OCI-M2 (cell line): ENCODE results near the gene KIAA1549.
"Not testable (repeated sequence)": the region's sequence is repeated elsewhere in the genome, so short reads cannot be mapped to it uniquely, and the experiment has no call there.

ENCODE experiments used
- DNase-seq: peaks from one replicate; lab custom pipeline; 2025; ENCODE audit not compliant: unreplicated experiment; lab: John Stamatoyannopoulos, UW

KIAA1549 gene

DNA sequence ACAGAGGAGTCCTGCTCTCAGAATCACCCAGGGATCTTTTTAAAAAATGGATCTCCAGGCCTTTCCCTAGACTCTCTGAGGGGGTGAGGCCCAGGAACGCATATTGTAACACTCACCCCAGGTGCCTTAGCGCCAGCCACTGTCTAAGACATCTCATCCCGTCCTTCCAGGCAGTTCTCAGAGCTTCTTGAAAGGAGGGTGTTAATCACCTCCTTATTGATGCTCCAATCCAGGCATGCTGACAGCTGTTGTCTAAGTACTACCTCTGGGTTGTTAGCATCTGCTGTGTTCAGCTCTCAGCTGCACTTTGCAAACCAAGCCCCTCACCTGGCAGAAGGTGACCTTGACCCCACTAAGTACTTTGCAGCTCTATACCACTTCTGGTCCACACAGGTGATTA, 36.0 kb downstream of the KIAA1549 start:
- no peak for DNase-seq

GRCh38 chr7:138944592-138944991, 36.6 kb downstream of the KIAA1549 start:
- DNase-seq = no peak

- no peak for DNase-seq
These were observed 38.1 kb downstream of the KIAA1549 start for GRCh38 chr7:138943061-138943460.

DNA sequence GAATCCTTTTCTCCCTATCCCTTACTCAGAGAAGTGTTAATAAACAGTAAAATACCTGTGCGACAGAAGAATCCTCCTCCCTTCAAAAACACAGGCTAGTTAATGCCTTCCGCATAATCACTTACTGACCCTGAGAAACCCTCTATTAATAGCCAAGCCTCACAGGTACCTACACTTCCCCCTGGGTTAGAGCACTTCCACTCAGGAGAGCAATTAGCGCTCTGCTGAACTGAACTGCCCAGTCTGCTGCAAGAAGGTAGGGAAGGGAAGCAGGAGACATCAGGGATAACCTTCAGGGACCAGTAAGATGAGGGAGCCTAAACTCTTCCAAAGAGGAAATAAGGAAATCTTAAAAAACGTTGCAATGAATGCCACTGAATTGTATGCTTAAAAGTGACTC, 39.6 kb downstream of the KIAA1549 start:
- DNase-seq = no peak

DNA sequence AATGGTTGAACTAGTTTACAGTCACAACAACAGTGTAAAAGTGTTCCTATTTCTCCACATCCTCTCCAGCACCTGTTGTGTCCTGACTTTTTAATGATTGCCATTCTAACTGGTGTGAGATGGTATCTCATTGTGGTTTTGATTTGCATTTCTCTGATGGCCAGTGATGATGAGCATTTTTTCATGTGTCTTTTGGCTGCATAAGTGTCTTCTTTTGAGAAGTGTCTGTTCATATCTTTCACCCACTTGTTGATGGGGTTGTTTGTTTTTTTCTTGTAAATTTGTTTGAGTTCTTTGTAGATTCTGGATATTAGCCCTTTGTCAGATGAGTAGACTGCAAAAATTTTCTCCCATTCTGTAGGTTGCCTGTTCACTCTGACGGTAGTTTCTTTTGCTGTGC, 40.6 kb downstream of the KIAA1549 start:
- DNase-seq = not testable (repeated sequence)

DNA sequence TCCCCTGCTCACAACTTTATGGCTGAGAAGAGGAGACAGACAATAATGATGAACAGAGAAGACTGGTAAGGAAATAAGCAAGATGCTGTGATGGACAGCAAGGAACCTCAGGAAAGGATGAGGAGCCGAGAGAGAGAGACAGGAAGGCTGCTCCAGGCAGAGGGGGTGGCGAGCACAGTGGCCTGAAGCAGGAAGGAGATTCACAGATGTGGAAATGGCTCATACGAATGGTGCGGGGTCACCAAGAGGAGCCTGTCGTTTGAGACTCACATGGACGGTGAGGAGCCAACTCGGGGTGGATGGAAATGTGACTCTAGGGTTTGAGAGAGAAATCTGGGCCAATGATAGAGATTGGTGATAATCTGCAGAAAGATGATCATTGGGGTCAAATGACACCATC, 43.7 kb downstream of the KIAA1549 start:
- DNase-seq = no peak

DNA sequence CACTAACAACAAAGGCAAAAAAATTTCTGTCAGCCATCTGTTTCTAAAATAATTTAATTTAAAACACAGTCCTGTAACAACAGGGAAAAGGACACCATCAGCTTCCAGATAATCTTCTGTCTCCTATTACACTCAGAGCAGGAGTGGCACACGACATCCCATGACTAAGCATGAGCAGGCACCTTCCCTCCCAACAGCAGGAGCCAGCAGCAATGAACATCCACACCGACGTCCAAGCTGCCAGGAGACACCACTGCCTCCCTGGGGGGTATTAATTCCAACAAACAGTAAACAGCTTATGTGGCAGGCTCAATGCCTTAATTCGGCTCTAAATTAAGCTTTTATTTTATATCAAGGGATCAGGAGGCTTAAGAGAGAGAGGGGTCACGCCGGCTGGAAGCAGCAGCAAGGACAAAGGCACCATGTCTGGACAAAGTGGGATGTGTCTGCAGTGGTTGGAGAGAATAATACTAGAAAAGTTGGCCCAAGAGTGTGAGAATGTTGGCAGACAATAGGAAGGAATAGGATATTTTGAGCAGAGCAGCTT, 45.7 kb downstream of the KIAA1549 start:
- no peak for DNase-seq

- no peak for DNase-seq
These were observed 46.3 kb downstream of the KIAA1549 start for GRCh38 chr7:138934861-138935260.

DNA sequence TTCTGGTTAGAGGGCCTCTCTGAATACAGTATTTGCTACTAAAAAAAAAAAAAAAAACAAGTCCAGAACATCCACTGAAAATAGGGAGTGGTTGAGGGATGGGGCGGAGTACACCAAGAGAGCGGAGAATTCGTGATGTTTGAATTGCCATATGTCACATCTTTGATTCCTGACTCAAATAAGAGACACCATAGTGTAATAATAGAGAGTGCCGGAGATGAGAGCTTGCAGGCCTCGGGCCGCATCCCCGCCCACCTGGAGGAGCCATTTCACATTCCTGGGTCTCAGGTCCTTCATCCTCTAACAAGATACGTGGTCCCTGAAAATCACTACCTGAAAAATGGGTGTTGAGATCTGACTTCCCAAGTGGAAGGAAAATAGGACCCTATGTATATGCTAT, 46.8 kb downstream of the KIAA1549 start:
- no peak for DNase-seq

- DNase-seq = no peak
These were observed 48.3 kb downstream of the KIAA1549 start for GRCh38 chr7:138932870-138933269.

GRCh38 chr7:138932427-138932826, 48.8 kb downstream of the KIAA1549 start:
- no peak for DNase-seq

GRCh38 chr7:138929969-138930368, 51.2 kb downstream of the KIAA1549 start:
- DNase-seq = no peak

DNA sequence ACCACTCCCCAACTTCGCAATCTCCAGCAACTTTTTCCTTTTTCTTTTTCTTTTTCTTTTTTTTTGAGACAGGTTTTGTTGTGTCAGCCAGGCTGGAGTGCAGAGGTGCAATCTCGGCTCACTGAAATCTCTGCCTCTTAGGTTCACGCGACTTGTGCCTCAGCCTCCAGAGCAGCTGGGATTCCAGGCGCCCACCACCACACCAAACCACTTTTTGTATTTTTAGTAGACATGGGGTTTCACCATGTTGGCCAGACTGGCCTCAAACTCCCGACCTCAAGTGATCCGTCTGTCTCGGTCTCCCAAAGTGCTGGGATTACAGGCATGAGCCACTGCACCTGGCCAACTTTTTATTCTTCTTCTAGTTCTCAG, 55.0 kb downstream of the KIAA1549 start:
- DNase-seq = no peak

DNA sequence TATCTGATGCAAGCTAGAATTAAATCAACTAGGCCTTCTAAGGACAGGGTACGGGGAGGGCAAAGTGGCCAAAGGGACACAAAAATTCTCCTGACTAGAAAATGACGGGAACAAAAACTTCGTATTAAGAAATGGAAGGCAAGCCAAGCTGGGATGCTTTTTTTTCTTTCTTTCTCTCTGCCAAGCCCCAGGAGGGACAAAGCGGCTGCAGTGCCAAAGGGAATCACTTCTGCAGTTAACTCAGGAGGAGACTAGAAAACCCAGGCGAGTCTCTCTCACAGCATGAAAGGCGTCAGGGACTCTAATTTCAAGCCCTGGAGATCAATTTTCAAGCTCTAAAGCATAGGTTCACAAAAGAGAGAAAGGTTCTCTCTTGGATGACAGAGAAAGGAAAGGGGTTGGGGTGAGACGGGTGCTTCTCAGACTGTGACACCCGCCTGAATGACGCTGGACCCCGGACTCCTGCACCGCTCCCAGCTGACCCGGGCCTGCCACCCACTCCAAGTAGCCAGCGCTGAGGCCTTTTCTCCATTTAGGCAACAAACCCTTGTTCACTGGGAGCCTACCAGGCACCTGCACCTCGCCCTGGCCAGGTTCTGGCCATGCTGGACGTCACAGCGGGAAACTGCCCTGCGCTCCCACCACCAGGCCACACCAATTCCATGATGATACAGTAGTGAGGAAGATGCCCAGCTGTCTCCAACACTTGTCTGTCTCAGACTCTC, 56.5 kb downstream of the KIAA1549 start:
- DNase-seq = no peak

DNA sequence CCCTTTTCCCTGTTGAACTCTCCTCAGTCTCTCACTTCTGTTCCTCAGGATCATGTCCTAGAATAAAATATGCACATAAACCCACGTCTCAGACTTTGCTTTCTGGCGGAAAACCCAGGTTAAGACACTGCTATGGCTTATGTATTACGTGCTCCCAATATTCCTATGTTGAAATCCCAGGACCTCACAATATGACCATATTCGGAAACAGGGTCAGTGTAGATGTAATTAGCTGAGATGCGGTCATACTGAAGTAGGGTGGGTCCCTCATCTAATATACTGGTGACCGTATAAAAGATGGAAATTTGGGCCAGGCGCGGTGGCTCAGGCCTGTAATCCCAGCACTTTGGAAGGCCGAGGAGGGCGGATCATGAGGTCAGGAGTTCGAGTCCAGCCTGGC, 59.9 kb downstream of the KIAA1549 start:
- no peak for DNase-seq

DNA sequence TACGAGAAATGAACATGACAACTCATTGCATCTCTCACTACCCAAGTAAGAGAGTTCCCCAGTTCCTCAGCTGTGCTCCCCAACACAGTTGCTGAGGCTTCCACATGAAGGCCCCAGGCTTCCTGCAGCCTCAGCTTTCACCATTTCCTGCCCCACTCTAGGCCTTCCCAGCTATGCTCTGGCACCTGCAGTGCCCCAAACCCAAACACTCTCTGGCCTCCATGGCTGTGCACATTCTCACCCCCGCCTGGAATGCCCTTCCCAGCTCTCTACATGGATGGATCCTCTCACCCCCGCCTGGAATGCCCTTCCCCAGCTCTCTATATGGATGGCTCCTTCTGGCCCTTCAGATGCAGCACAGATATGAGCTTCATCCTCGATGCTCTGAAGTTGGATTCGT, 61.3 kb downstream of the KIAA1549 start:
- no peak for DNase-seq

DNA sequence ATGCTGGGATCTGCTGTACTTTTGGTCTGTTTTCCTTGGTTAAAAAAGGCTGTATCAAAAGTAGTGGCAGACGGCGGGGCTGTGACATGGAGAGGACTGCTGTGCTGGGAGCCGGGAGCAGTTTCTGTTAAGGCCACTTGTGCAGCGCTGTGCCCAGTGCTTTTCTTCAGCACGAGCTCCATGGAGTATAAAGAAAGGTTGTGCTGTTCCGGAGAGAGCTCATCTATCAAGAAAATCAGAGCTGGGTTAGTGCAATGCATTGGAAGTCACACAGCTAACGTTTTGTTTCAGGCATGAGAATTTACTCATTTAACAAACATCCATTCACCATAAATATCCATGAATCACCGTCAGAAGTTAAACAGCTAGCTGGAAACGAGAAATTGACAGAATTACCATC, 62.0 kb downstream of the KIAA1549 start:
- no peak for DNase-seq

DNA sequence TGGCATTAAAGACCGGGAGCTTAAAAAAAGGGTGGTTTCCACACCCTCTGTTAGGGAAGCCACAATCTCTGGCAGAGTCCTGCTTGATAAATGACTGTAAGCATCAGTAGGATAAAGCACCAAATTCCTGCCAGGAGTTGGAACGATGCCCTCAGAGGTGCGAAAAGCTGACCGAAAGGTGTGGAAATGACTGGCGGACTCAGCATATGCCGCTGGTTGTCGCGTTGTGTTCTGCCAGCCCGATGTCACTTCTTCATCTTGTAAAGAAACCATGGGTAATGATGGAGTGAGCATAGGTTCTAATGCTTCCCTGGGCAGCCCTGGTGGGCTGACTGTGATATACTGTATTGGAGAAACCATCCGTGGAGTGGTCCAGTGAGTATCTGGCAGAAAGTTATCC, 62.4 kb downstream of the KIAA1549 start:
- DNase-seq = no peak

DNA sequence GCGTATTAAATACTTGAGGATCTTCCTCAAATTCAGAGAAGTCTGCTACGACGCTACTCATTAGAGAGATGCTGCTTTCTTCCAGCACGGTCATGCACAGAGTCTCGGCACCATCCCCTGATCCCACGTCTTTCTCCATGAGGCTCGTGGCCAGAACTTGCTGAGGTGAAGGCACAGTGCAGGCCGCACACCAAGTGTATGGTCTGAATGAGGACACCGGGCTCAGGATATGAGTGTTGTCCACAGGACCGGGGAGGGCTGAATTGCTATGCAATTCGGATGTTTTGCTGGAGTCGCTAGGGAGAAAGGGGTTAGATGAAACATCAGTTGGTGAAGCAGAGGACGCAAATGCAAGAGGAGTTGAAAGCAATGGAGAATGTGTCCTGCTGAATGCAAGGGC, 63.0 kb downstream of the KIAA1549 start:
- DNase-seq = no peak

- no peak for DNase-seq
These were observed 63.4 kb downstream of the KIAA1549 start for GRCh38 chr7:138917771-138918170.

GRCh38 chr7:138916731-138917130, 64.5 kb downstream of the KIAA1549 start:
- DNase-seq = no peak

- no peak for DNase-seq
These were observed 64.9 kb downstream of the KIAA1549 start for GRCh38 chr7:138916275-138916674.

GRCh38 chr7:138913783-138914182, 67.4 kb downstream of the KIAA1549 start:
- no peak for DNase-seq
